Aorta (tissue), 5 donors: ENCODE data around the gene LSAMP. TPM values are rescaled to one million over a fixed set of nuclear protein-coding genes. Genes with fewer than 3 reads are reported as not detected.

Experiments used
- ATAC-seq: fragments of 200-7000 bp; cut with Tn5 transposase; one replicate; pipeline ENCODE4 v1.9.1; 2022; ENCODE audit warnings: moderate library complexity; ENCODE audit not compliant: low FRiP score
- DNase-seq, 2 donors: peaks; one replicate each; pipeline ENCODE4 v3.0.0-alpha.2; 2020
- H3K27ac ChIP-seq, 2 donors: one replicate each; pipeline ENCODE4 v1.5.1; 2013; ENCODE audit warnings: low read length in 2 of 2, mild to moderate bottlenecking in 2 of 2, moderate library complexity in 2 of 2, control low read depth in 1 of 2, inconsistent platforms in 1 of 2, low read depth in 1 of 2
- H3K27me3 ChIP-seq, 2 donors: one replicate each; pipeline ENCODE4 v1.6.1; 2013; ENCODE audit warnings: control low read depth in 1 of 2, low read length in 1 of 2, mild to moderate bottlenecking in 1 of 2, moderate library complexity in 1 of 2; ENCODE audit not compliant: insufficient read depth in 2 of 2, control insufficient read depth in 1 of 2
- H3K36me3 ChIP-seq, 2 donors: one replicate each; pipeline ENCODE4 v1.6.1; 2013; ENCODE audit warnings: control low read depth in 1 of 2, low read length in 1 of 2, mild to moderate bottlenecking in 1 of 2; ENCODE audit not compliant: insufficient read depth in 2 of 2, control insufficient read depth in 1 of 2
- H3K4me1 ChIP-seq, 2 donors: one replicate each; pipeline ENCODE4 v1.6.1; 2013; ENCODE audit warnings: low read length in 2 of 2, control low read depth in 1 of 2, mild to moderate bottlenecking in 1 of 2, moderate library complexity in 1 of 2; ENCODE audit not compliant: insufficient read depth in 2 of 2, control insufficient read depth in 1 of 2
- H3K4me3 ChIP-seq, 2 donors: one replicate each; pipeline ENCODE4 v1.5.1; 2013; ENCODE audit warnings: low read length in 2 of 2, control low read depth in 1 of 2, mild to moderate bottlenecking in 1 of 2
- H3K9me3 ChIP-seq: one replicate; pipeline ENCODE4 v1.6.1; 2013; ENCODE audit warnings: mild to moderate bottlenecking, low read length; ENCODE audit not compliant: control insufficient read depth
- WGBS, 2 donors: extraction: QIAGEN DNeasy Blood & Tissue Kit; methylation state at CpG; one replicate each; pipeline ENCODE4 v1.1.7; 2013; 5-methylcytosine and 5-hydroxymethylcytosine counted together
- intact Hi-C, 2 donors: fragments of 100-400 bp; cut with DNase I; formaldehyde crosslinking; loops; one replicate each; pipeline versions ENCODE4 v1.14.2 to v1.15.0; 2022
- polyA plus RNA-seq, 2 donors: library from polyadenylated mRNA; stranded (reverse); fragments of 200-250 nt; gene quantifications; one replicate each; pipeline ENCODE4 v1.2.3, GENCODE V29; 2013
- total RNA-seq, 2 donors: library from RNA; stranded (reverse); fragmentation: NEBNext Ultra II Directional; extraction: Animal tissue kit (Norgen Biotek cat#: 25700); gene quantifications; one replicate each; pipeline ENCODE4 v1.2.1, GENCODE V29; 2021
- donor health status: healthy with polysubstance abuse.
- donor health status: Bipolar disorder and iron deficiency.
- donor health status: DM: no; HTN: no; CAD: no.
- donor health status: DM: no; HTN: no; CAD: no.
- donor health status: DM: yes; HTN: yes; CAD: no.

LSAMP gene
- total and polyA plus RNA-seq, 4 donors: 0.38 to 7.8 (median 0.88) TPM; not detected in 1

GRCh38 chr3:116356056-116356455 lies 89.2 kb downstream of the LSAMP start:
- ATAC-seq (no peak), DNase-seq (no peak)
- H3K9me3 ChIP-seq: no peaks in the 10 kb centered on the region
- H3K4me3 ChIP-seq: no peak overlapping the region
- WGBS, 2 donors: 95 to 100% methylated on average over 2 of the region's 2 CpGs
- H3K36me3 ChIP-seq: no peaks in the 10 kb centered on the region
- no peaks in the 10 kb centered on the region for H3K27me3 ChIP-seq
- intact Hi-C loops: no loop called here
- H3K27ac ChIP-seq: no peak overlapping the region
- no peaks in the 10 kb centered on the region for H3K4me1 ChIP-seq

- Histone ChIP-seq H3K4me3 (no peak overlapping the region), H3K27me3 (no peaks in the 10 kb centered on the region), H3K27ac (no peak overlapping the region), H3K9me3 (no peaks in the 10 kb centered on the region), H3K36me3 (no peaks in the 10 kb centered on the region), H3K4me1 (no peaks in the 10 kb centered on the region)
- intact Hi-C loops: no loop called here
- no peak for DNase-seq
- ATAC-seq: no peak
Observed at GRCh38 chr3:116354382-116354781, 90.9 kb downstream of the LSAMP start.

- no peaks in the 10 kb centered on the region for H3K9me3 ChIP-seq
- H3K27me3 ChIP-seq: no peaks in the 10 kb centered on the region
- no peak for DNase-seq
- WGBS, 2 donors: 88 to 90% methylated on average over 4 of the region's 4 CpGs
- no peak for ATAC-seq
- no peaks in the 10 kb centered on the region for H3K36me3 ChIP-seq
- intact Hi-C loops: no loop called here
- H3K4me3 ChIP-seq: no peak overlapping the region
- no peak overlapping the region for H3K27ac ChIP-seq
- H3K4me1 ChIP-seq: no peaks in the 10 kb centered on the region
Observed at GRCh38 chr3:116350119-116350733, 95.1 kb downstream of the LSAMP start.

DNA sequence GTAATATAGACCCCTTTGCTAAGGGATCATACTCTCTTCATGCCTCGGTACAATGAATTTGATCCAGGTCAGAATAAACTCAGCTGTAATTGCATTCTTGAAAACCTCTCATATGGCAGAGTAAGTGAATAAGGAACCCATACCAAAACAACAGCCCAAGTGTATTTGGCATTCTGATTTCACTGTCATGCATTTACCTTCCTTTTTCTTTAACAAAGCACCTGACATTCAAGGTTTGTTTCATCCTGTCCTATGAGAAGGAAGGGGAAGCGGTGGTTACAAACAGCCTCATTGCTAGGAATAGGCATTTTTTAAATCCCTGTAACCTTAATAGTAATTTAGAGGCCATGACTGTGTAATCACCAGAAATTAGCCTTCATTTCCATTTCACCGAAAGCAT lies 97.1 kb downstream of the LSAMP start:
- intact Hi-C loops: no loop called here
- ATAC-seq: no peak

GRCh38 chr3:116342499-116342898 lies 102.8 kb downstream of the LSAMP start:
- Histone ChIP-seq H3K4me3 (no peak overlapping the region), H3K9me3 (no peaks in the 10 kb centered on the region), H3K36me3 (no peaks in the 10 kb centered on the region), H3K27ac (no peak overlapping the region), H3K4me1 (no peaks in the 10 kb centered on the region), H3K27me3 (no peaks in the 10 kb centered on the region)
- ATAC-seq (no peak), DNase-seq (no peak)
- intact Hi-C loops: no loop called here
- WGBS, 2 donors: 85 to 86% methylated on average over 2 of the region's 2 CpGs

More for the DNA sequence above, 97.1 kb downstream of the LSAMP start:
- 93 to 98% methylated on average over 3 of the region's 3 CpGs for WGBS, 2 donors
- Histone ChIP-seq H3K4me1 (no peaks in the 10 kb centered on the region), H3K36me3 (no peaks in the 10 kb centered on the region), H3K9me3 (no peaks in the 10 kb centered on the region), H3K27ac (no peak overlapping the region), H3K27me3 (no peaks in the 10 kb centered on the region), H3K4me3 (no peak overlapping the region)
- DNase-seq: no peak

- Histone ChIP-seq H3K4me3 (no peak overlapping the region), H3K27ac (no peak overlapping the region), H3K36me3 (no peaks in the 10 kb centered on the region), H3K27me3 (no peaks in the 10 kb centered on the region), H3K9me3 (no peaks in the 10 kb centered on the region), H3K4me1 (no peaks in the 10 kb centered on the region)
- intact Hi-C loops: no loop called here
- no peak for DNase-seq
- ATAC-seq: no peak
Observed at GRCh38 chr3:116341899-116342298, 103.4 kb downstream of the LSAMP start.

DNA sequence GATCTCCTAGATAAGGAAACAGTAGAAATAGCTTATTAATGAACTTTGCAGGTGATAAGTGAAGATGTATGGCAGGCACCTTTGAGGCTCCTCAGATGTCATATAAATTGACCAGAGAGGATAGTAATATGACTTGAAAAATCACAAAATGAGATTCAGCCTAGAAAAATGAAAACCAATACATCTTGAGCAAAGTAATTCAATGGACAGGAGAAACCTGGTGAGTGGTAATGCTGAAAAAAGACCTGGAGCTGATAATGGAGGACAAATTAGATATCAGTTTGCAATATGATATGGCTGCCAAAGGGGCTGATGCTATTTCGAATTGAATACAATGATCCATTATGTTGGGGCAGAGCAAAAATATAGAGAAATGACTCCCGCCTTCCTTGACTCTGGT lies 103.9 kb downstream of the LSAMP start:
- Histone ChIP-seq H3K27ac (no peak overlapping the region), H3K9me3 (no peaks in the 10 kb centered on the region), H3K27me3 (no peaks in the 10 kb centered on the region), H3K4me3 (no peak overlapping the region), H3K4me1 (no peaks in the 10 kb centered on the region), H3K36me3 (no peaks in the 10 kb centered on the region)
- intact Hi-C loops: no loop called here
- 87 to 94% methylated on average over 2 of the region's 2 CpGs for WGBS, 2 donors
- DNase-seq (no peak), ATAC-seq (no peak)

- no peaks in the 10 kb centered on the region for H3K9me3 ChIP-seq
- 83 to 91% methylated on average over 1 of the region's 1 CpG for WGBS, 2 donors
- H3K36me3 ChIP-seq: no peaks in the 10 kb centered on the region
- no peaks in the 10 kb centered on the region for H3K4me1 ChIP-seq
- no peak for ATAC-seq
- no peaks in the 10 kb centered on the region for H3K27me3 ChIP-seq
- no peak overlapping the region for H3K4me3 ChIP-seq
- DNase-seq: no peak
- H3K27ac ChIP-seq: no peak overlapping the region
- intact Hi-C loops: no loop called here
Observed at GRCh38 chr3:116340680-116341216, 104.5 kb downstream of the LSAMP start.

- no peaks in the 10 kb centered on the region for H3K4me1 ChIP-seq
- no peaks in the 10 kb centered on the region for H3K9me3 ChIP-seq
- no peaks in the 10 kb centered on the region for H3K27me3 ChIP-seq
- 9% methylated on average over 4 of the region's 4 CpGs for WGBS, 2 donors
- DNase-seq (no peak), ATAC-seq (no peak)
- H3K27ac ChIP-seq: no peak overlapping the region
- H3K4me3 ChIP-seq: no peak overlapping the region
- no peaks in the 10 kb centered on the region for H3K36me3 ChIP-seq
- intact Hi-C loops: no loop called here
Observed at GRCh38 chr3:116339441-116340028, 105.8 kb downstream of the LSAMP start.
